NCI-H460 (cell line): ENCODE measurements around the gene OPHN1. TPM values are rescaled to one million over a fixed set of nuclear protein-coding genes. Genes with fewer than 3 reads are reported as not detected.

Source experiments
- DNase-seq: peaks from one replicate; pipeline ENCODE4 v3.0.0-alpha.2; 2016; ENCODE audit warnings: low read depth; ENCODE audit errors: extremely low read depth
- polyA plus RNA-seq: library from polyadenylated mRNA; depleted of rRNA; stranded (reverse); fragments of >200 nt; gene quantifications from 2 replicates; pipeline ENCODE4 v1.2.3, GENCODE V29; 2014; cell fraction: nucleus; rRNA removed
- total RNA-seq: library from RNA; depleted of rRNA; stranded (reverse); fragments of >200 nt; shearing (Covaris generic); gene quantifications from 2 replicates; pipeline ENCODE4 v1.2.3, GENCODE V29; 2014; rRNA removed

OPHN1 gene
- total RNA-seq, result 3.0 and 3.6 TPM in 2 replicates
- 1.6 and 10.1 TPM in 2 replicates for polyA plus RNA-seq

- DNase-seq, result peak; percentile 60
These were observed at the start of gene OPHN1 for GRCh38 chrX:68433155-68433980. Gene OPHN1, minus strand, starts transcription at chrX:68433495. Its CDS starts 475 bp downstream, at chrX:68433020.

GRCh38 chrX:68480969-68481368, 47.7 kb upstream of the OPHN1 start:
- DNase-seq, result no peak

GRCh38 chrX:68464796-68465195, 31.5 kb upstream of the OPHN1 start:
- no peak for DNase-seq

GRCh38 chrX:68463880-68464279, 30.6 kb upstream of the OPHN1 start:
- no peak for DNase-seq

GRCh38 chrX:68462653-68463052, 29.4 kb upstream of the OPHN1 start:
- peak; percentile 17 for DNase-seq

- DNase-seq, result no peak
These were observed 28.9 kb upstream of the OPHN1 start for GRCh38 chrX:68462197-68462596.

GRCh38 chrX:68461576-68461975, 28.3 kb upstream of the OPHN1 start:
- DNase-seq, result no peak

- no peak for DNase-seq
These were observed 27.8 kb upstream of the OPHN1 start for GRCh38 chrX:68461093-68461492.

GRCh38 chrX:68455151-68455510, 21.8 kb upstream of the OPHN1 start:
- no peak for DNase-seq

- no peak for DNase-seq
These were observed 21.3 kb upstream of the OPHN1 start for GRCh38 chrX:68454476-68455150.

- no peak for DNase-seq
These were observed 18.4 kb upstream of the OPHN1 start for GRCh38 chrX:68451720-68452119.

- DNase-seq, result no peak
These were observed 10.0 kb upstream of the OPHN1 start for GRCh38 chrX:68443155-68443868.

- no peak for DNase-seq
These were observed 7.6 kb upstream of the OPHN1 start for GRCh38 chrX:68440940-68441339.

GRCh38 chrX:68440442-68440841, 7.1 kb upstream of the OPHN1 start:
- DNase-seq, result no peak

GRCh38 chrX:68439341-68439740, 6.0 kb upstream of the OPHN1 start:
- DNase-seq, result no peak

GRCh38 chrX:68438575-68438974, 5.3 kb upstream of the OPHN1 start:
- DNase-seq, result no peak

GRCh38 chrX:68433981-68434299, 645 bp upstream of the OPHN1 start:
- DNase-seq, result no peak

- no peak for DNase-seq
These were observed 647 bp downstream of the OPHN1 start for GRCh38 chrX:68432648-68433047.

GRCh38 chrX:68431836-68432235, 1.5 kb downstream of the OPHN1 start:
- DNase-seq, result no peak

GRCh38 chrX:68429216-68429615, 4.1 kb downstream of the OPHN1 start:
- no peak for DNase-seq

GRCh38 chrX:68428431-68428830, 4.9 kb downstream of the OPHN1 start:
- no peak for DNase-seq

- DNase-seq, result no peak
These were observed 8.6 kb downstream of the OPHN1 start for GRCh38 chrX:68424719-68425118.
